Stimulated activated naive CD8-positive, alpha-beta T cell treated with anti-CD3 and anti-CD28 coated beads, Interleukin-15, amount 100 ng/mL, for 72 hours (primary cell): Measurements from ENCODE around the gene SLC22A8.
"Not testable (repeated sequence)": the region's sequence is repeated elsewhere in the genome, so short reads cannot be mapped to it uniquely, and the experiment has no call there.

ENCODE experiments used
- ATAC-seq: fragments of 150-1000 bp; cut with Tn5 transposase; 2 replicates; pipeline ENCODE4 v1.10.0; 2021; ENCODE audit warnings: mild to moderate bottlenecking, moderate library complexity
- DNase-seq, 2 donors: peaks; one replicate each; pipeline ENCODE4 v3.0.0; 2021 to 2022
- H3K27ac Mint-ChIP-seq, 2 donors: one replicate each; pipeline ENCODE4 v1.8.0; 2022; ENCODE audit warnings: mild to moderate bottlenecking in 2 of 2, mixed read lengths in 2 of 2, moderate library complexity in 2 of 2
- H3K27me3 Mint-ChIP-seq: one replicate; pipeline ENCODE4 v1.8.0; 2022; ENCODE audit warnings: mixed read lengths
- H3K4me1 Mint-ChIP-seq: one replicate; pipeline ENCODE4 v1.8.0; 2022; ENCODE audit warnings: mild to moderate bottlenecking, mixed read lengths
- H3K4me3 Mint-ChIP-seq, 2 donors: one replicate each; pipeline ENCODE4 v1.8.0; 2022; ENCODE audit warnings: mild to moderate bottlenecking in 2 of 2, mixed read lengths in 2 of 2, moderate library complexity in 1 of 2
- H3K9me3 Mint-ChIP-seq, 2 donors: one replicate each; pipeline ENCODE4 v1.8.0; 2022; ENCODE audit warnings: mixed read lengths in 2 of 2

The SLC22A8 gene

GRCh38 chr11:63015521-63016215 lies at the start of gene SLC22A8:
Gene SLC22A8 (minus strand): TSS chr11:63015841. CDS start chr11:63014958, 883 bp downstream.
- H3K4me3 Mint-ChIP-seq, result no peak within 1 kb of the TSS
- DNase-seq (no peak), ATAC-seq (no peak)
- H3K9me3 Mint-ChIP-seq, result no peaks in the 10 kb centered on the region
- peaks cover 40% of the 10 kb centered on the region for H3K27me3 Mint-ChIP-seq
- no peaks in the 10 kb centered on the region for H3K4me1 Mint-ChIP-seq
- H3K27ac Mint-ChIP-seq, result peak within 1 kb of the TSS in 1 of 2 donors; percentile 16

- not testable (repeated sequence) for H3K4me3 Mint-ChIP-seq, H3K4me1 Mint-ChIP-seq, DNase-seq, H3K27ac Mint-ChIP-seq, H3K27me3 Mint-ChIP-seq, ATAC-seq, H3K9me3 Mint-ChIP-seq
Measured at GRCh38 chr11:63046203-63046602, 30.6 kb upstream of the SLC22A8 start.

- H3K9me3 Mint-ChIP-seq, result no peaks in the 10 kb centered on the region
- H3K4me3 Mint-ChIP-seq, result no peak overlapping the region
- H3K27me3 Mint-ChIP-seq, result peaks cover 41% of the 10 kb centered on the region
- DNase-seq (no peak), ATAC-seq (no peak)
- no peaks in the 10 kb centered on the region for H3K4me1 Mint-ChIP-seq
- H3K27ac Mint-ChIP-seq, result no peak overlapping the region
Measured at GRCh38 chr11:63042596-63042995, 27.0 kb upstream of the SLC22A8 start.

- no peak overlapping the region for H3K27ac Mint-ChIP-seq
- ATAC-seq, result no peak
- H3K9me3 Mint-ChIP-seq, result no peaks in the 10 kb centered on the region
- H3K4me1 Mint-ChIP-seq, result no peaks in the 10 kb centered on the region
- no peak overlapping the region for H3K4me3 Mint-ChIP-seq
- H3K27me3 Mint-ChIP-seq, result peaks cover 31% of the 10 kb centered on the region
- no peak for DNase-seq
Measured at GRCh38 chr11:63032457-63032856, 16.8 kb upstream of the SLC22A8 start.

- no peak overlapping the region for H3K27ac Mint-ChIP-seq
- H3K4me1 Mint-ChIP-seq, result peaks cover 9% of the 10 kb centered on the region
- peak; percentile 90 for ATAC-seq
- no peaks in the 10 kb centered on the region for H3K9me3 Mint-ChIP-seq
- H3K27me3 Mint-ChIP-seq, result peaks cover 37% of the 10 kb centered on the region
- peak overlapping the region in 1 of 2 donors; percentile 32 for H3K4me3 Mint-ChIP-seq
- DNase-seq, result peak; percentile 79 to 82
Measured at GRCh38 chr11:63023841-63024648, 8.4 kb upstream of the SLC22A8 start.

GRCh38 chr11:63023222-63023814 lies 7.7 kb upstream of the SLC22A8 start:
- no peak overlapping the region for H3K4me3 Mint-ChIP-seq
- H3K27ac Mint-ChIP-seq, result no peak overlapping the region
- ATAC-seq, result no peak

GRCh38 chr11:63022441-63022840 lies 6.8 kb upstream of the SLC22A8 start:
- Mint-ChIP-seq H3K4me3 (no peak overlapping the region), H3K9me3 (no peaks in the 10 kb centered on the region), H3K27ac (no peak overlapping the region), H3K4me1 (peaks cover 9% of the 10 kb centered on the region), H3K27me3 (peaks cover 47% of the 10 kb centered on the region)
- ATAC-seq (no peak), DNase-seq (no peak)

More at GRCh38 chr11:63023222-63023814, 7.7 kb upstream of the SLC22A8 start:
- peaks cover 9% of the 10 kb centered on the region for H3K4me1 Mint-ChIP-seq
- peaks cover 38% of the 10 kb centered on the region for H3K27me3 Mint-ChIP-seq
- DNase-seq, result no peak
- H3K9me3 Mint-ChIP-seq, result no peaks in the 10 kb centered on the region

GRCh38 chr11:63020671-63021291 lies 5.1 kb upstream of the SLC22A8 start:
- H3K4me3 Mint-ChIP-seq, result no peak overlapping the region
- no peak for ATAC-seq
- no peak overlapping the region for H3K27ac Mint-ChIP-seq
- DNase-seq, result peak; percentile 35 to 37
- H3K9me3 Mint-ChIP-seq, result no peaks in the 10 kb centered on the region
- peaks cover 50% of the 10 kb centered on the region for H3K27me3 Mint-ChIP-seq
- peaks cover 9% of the 10 kb centered on the region for H3K4me1 Mint-ChIP-seq

GRCh38 chr11:63019506-63019905 lies 3.9 kb upstream of the SLC22A8 start:
- peaks cover 58% of the 10 kb centered on the region for H3K27me3 Mint-ChIP-seq
- DNase-seq, result no peak
- no peak overlapping the region for H3K4me3 Mint-ChIP-seq
- peaks cover 9% of the 10 kb centered on the region for H3K4me1 Mint-ChIP-seq
- no peaks in the 10 kb centered on the region for H3K9me3 Mint-ChIP-seq
- ATAC-seq, result no peak
- peak overlapping the region in 1 of 2 donors; percentile 71 for H3K27ac Mint-ChIP-seq

- H3K4me3 Mint-ChIP-seq, result no peak overlapping the region
- no peaks in the 10 kb centered on the region for H3K9me3 Mint-ChIP-seq
- DNase-seq (no peak), ATAC-seq (no peak)
- H3K4me1 Mint-ChIP-seq, result no peaks in the 10 kb centered on the region
- no peak overlapping the region for H3K27ac Mint-ChIP-seq
- peaks cover 51% of the 10 kb centered on the region for H3K27me3 Mint-ChIP-seq
Measured at GRCh38 chr11:63017306-63017974, 1.8 kb upstream of the SLC22A8 start.

- H3K27me3 Mint-ChIP-seq, result peaks cover 40% of the 10 kb centered on the region
Measured at GRCh38 chr11:63014408-63015055, 1.1 kb downstream of the SLC22A8 start.

GRCh38 chr11:63012839-63013238 lies 2.8 kb downstream of the SLC22A8 start:
- Mint-ChIP-seq H3K27me3 (peaks cover 24% of the 10 kb centered on the region), H3K4me3 (no peak overlapping the region), H3K4me1 (no peaks in the 10 kb centered on the region), H3K9me3 (no peaks in the 10 kb centered on the region), H3K27ac (no peak overlapping the region)
- ATAC-seq, result no peak
- DNase-seq, result no peak

More at GRCh38 chr11:63014408-63015055, 1.1 kb downstream of the SLC22A8 start:
- no peak overlapping the region for H3K27ac Mint-ChIP-seq
- H3K4me3 Mint-ChIP-seq, result no peak overlapping the region
- no peaks in the 10 kb centered on the region for H3K9me3 Mint-ChIP-seq
- ATAC-seq, result no peak
- DNase-seq, result no peak
- H3K4me1 Mint-ChIP-seq, result no peaks in the 10 kb centered on the region

- Mint-ChIP-seq H3K27me3 (peaks cover 20% of the 10 kb centered on the region), H3K9me3 (no peaks in the 10 kb centered on the region), H3K4me1 (no peaks in the 10 kb centered on the region), H3K27ac (no peak overlapping the region), H3K4me3 (no peak overlapping the region)
- ATAC-seq, result no peak
- DNase-seq, result no peak
Measured at GRCh38 chr11:63012430-63012829, 3.2 kb downstream of the SLC22A8 start.

- no peak overlapping the region for H3K4me3 Mint-ChIP-seq
- no peak for DNase-seq
- H3K27me3 Mint-ChIP-seq, result peaks cover 17% of the 10 kb centered on the region
- no peaks in the 10 kb centered on the region for H3K9me3 Mint-ChIP-seq
- no peak for ATAC-seq
- no peak overlapping the region for H3K27ac Mint-ChIP-seq
- no peaks in the 10 kb centered on the region for H3K4me1 Mint-ChIP-seq
Measured at GRCh38 chr11:63010934-63011439, 4.7 kb downstream of the SLC22A8 start.
